Skin of body (tissue), 2 donors: ENCODE data around the gene WWP2. TPM values are rescaled to one million over a fixed set of nuclear protein-coding genes. Genes with fewer than 3 reads are reported as not detected.

ENCODE experiments used
- small RNA-seq: library from RNA; depleted of rRNA; stranded (forward); fragments of <200 nt; gene quantifications from one replicate; pipeline ENCODE3, GENCODE V24; 2014; ENCODE audit warnings: low replicate concordance
- total RNA-seq: library from RNA; depleted of rRNA; stranded (reverse); fragments of >200 nt; gene quantifications from one replicate; pipeline ENCODE4 v1.2.3, GENCODE V29; 2014

WWP2 gene
- total RNA-seq, 1 donor from 2014 or later, result 13.6 TPM

Small RNA genes lying within 50 kb of the gene (small RNA-seq; reads per million reads assigned to genes)
- not detected for gene AC026468.1
- 64.7 reads per million, percentile 96 among the genes with 10 or more reads in this experiment for gene MIR140
- not detected for gene RF00091

Other genes with a start within 250 kb of the WWP2 start
- 43.1 TPM for gene NFAT5, start 196.4 kb upstream of the WWP2 start, total RNA-seq
- 4.7 TPM for gene NQO1, start 35.8 kb upstream of the WWP2 start, total RNA-seq
- gene NOB1, start 7.4 kb upstream of the WWP2 start, total RNA-seq, result 16.6 TPM
- 0.89 TPM for gene CLEC18A, start 189.0 kb downstream of the WWP2 start, total RNA-seq